Neutrophil (primary cell): ENCODE results near the gene SALL2.
A peak's percentile ranks its signal among the peaks of the same experiment; 100 is the strongest.

Source experiments
- H3K27ac ChIP-seq: fragments of 200-600 bp; sonication (generic); 2 replicates; pipeline ENCODE4 v1.5.1; 2016; ENCODE audit warnings: mild to moderate bottlenecking, moderate library complexity
- H3K27me3 ChIP-seq: fragments of 200-600 bp; sonication (generic); 2 replicates; pipeline ENCODE4 v1.6.0; 2016; ENCODE audit warnings: mild to moderate bottlenecking
- H3K36me3 ChIP-seq: fragments of 200-600 bp; sonication (generic); 2 replicates; pipeline ENCODE4 v1.5.1; 2017
- H3K4me1 ChIP-seq, 2 experiments: fragments of 200-600 bp in 1 of 2; sonication (generic) in 1 of 2; 1 replicate in 1 of 2; 2 replicates in 1 of 2; pipeline versions ENCODE4 v1.5.1 to v1.6.1; 2013 to 2016; ENCODE audit warnings: low read depth in 1 of 2, low read length in 1 of 2, mild to moderate bottlenecking in 1 of 2, moderate library complexity in 1 of 2; ENCODE audit not compliant: control insufficient read depth in 1 of 2, insufficient read depth in 1 of 2
- H3K4me3 ChIP-seq, 2 experiments: fragments of 200-600 bp in 1 of 2; sonication (generic) in 1 of 2; 1 replicate in 1 of 2; 2 replicates in 1 of 2; pipeline ENCODE4 v1.5.1; 2013 to 2016; ENCODE audit warnings: low read depth in 1 of 2, low read length in 1 of 2, mild to moderate bottlenecking in 1 of 2, moderate library complexity in 1 of 2
- H3K9me3 ChIP-seq: fragments of 200-600 bp; sonication (generic); 2 replicates; pipeline ENCODE4 v1.5.1; 2016
- CTCF ChIP-seq: fragments of 200-600 bp; sonication (generic); IDR thresholded peaks from 2 replicates; pipeline ENCODE4 v1.5.1; 2016; ENCODE audit warnings: antibody characterized with exemption

SALL2 gene

GRCh38 chr14:21520767-21521166, 5.4 kb downstream of the SALL2 start:
- no peak overlapping the region for H3K27ac ChIP-seq

GRCh38 chr14:21518725-21519124, 7.4 kb downstream of the SALL2 start:
- no peak for TF ChIP-seq CTCF
- Histone ChIP-seq H3K27me3 (peaks cover 64% of the 10 kb centered on the region), H3K4me1 (no peaks in the 10 kb centered on the region), H3K4me3 (no peak overlapping the region), H3K36me3 (no peaks in the 10 kb centered on the region), H3K9me3 (no peaks in the 10 kb centered on the region), H3K27ac (no peak overlapping the region)

More at GRCh38 chr14:21520767-21521166, 5.4 kb downstream of the SALL2 start:
- no peaks in the 10 kb centered on the region for H3K9me3 ChIP-seq
- no peak for TF ChIP-seq CTCF
- peaks cover 0 to under 1% of the 10 kb centered on the region in 2 experiments for H3K4me1 ChIP-seq
- peaks cover 78% of the 10 kb centered on the region for H3K27me3 ChIP-seq
- no peak overlapping the region for H3K4me3 ChIP-seq
- no peaks in the 10 kb centered on the region for H3K36me3 ChIP-seq

- Histone ChIP-seq H3K4me3 (no peak overlapping the region), H3K27me3 (peaks cover 22% of the 10 kb centered on the region), H3K4me1 (peaks cover 15 to 18% of the 10 kb centered on the region in 2 experiments), H3K36me3 (no peaks in the 10 kb centered on the region), H3K9me3 (no peaks in the 10 kb centered on the region), H3K27ac (no peak overlapping the region)
- no peak for TF ChIP-seq CTCF
These were observed 11.8 kb downstream of the SALL2 start for GRCh38 chr14:21514341-21514740.

- no peaks in the 10 kb centered on the region for H3K9me3 ChIP-seq
- peak; percentile 44 for TF ChIP-seq CTCF
- peak within 1 kb of the TSS; percentile 90 to 100 for H3K4me3 ChIP-seq
- H3K27me3 ChIP-seq = peaks cover 6% of the 10 kb centered on the region
- H3K4me1 ChIP-seq = peaks cover 17 to 18% of the 10 kb centered on the region in 2 experiments
- peak within 1 kb of the TSS; percentile 86 for H3K27ac ChIP-seq
- peaks cover 10% of the 10 kb centered on the region for H3K36me3 ChIP-seq
These were observed 15.2 kb downstream of the SALL2 start, which contains the start of gene METTL3 for GRCh38 chr14:21510735-21511657. Gene METTL3, minus strand, starts transcription at chr14:21511340. Its CDS starts 117 bp downstream, at chr14:21511223.

GRCh38 chr14:21509432-21510143, 16.6 kb downstream of the SALL2 start:
- H3K27ac ChIP-seq = no peak overlapping the region
- no peak overlapping the region for H3K4me3 ChIP-seq

More at GRCh38 chr14:21509432-21510143, 16.6 kb downstream of the SALL2 start:
- Histone ChIP-seq H3K9me3 (no peaks in the 10 kb centered on the region), H3K27me3 (peaks cover 6% of the 10 kb centered on the region), H3K36me3 (peaks cover 10% of the 10 kb centered on the region), H3K4me1 (peaks cover 17 to 18% of the 10 kb centered on the region in 2 experiments)
- TF ChIP-seq CTCF = no peak
